ENCODE data around the gene RAP1GAP.

- no peak for TF ChIP-seq CTCF (IDR thresholded peaks at IDR 0.05; ENCODE audit: low read depth, low read length, missing input control)
- no peak for TF ChIP-seq JUND (IDR thresholded peaks at IDR 0.05)
- no peak for TF ChIP-seq SP1 (IDR thresholded peaks at IDR 0.05)
- TF ChIP-seq RAD21 (IDR thresholded peaks at IDR 0.05): no peak
- no peak for TF ChIP-seq FOXA2 (IDR thresholded peaks at IDR 0.05)
- TF ChIP-seq RXRA (IDR thresholded peaks at IDR 0.05): no peak
- TF ChIP-seq YY1 (IDR thresholded peaks at IDR 0.05): no peak
- no peak for TF ChIP-seq TAF1 (conservative IDR thresholded peaks at IDR 0.05)
- no peak for TF ChIP-seq NR2F2 (IDR thresholded peaks at IDR 0.05)
- no peak for TF ChIP-seq ATF3 (IDR thresholded peaks at IDR 0.05)
- no peak for TF ChIP-seq REST (IDR thresholded peaks at IDR 0.05)
- no peak for TF ChIP-seq GABPA (IDR thresholded peaks at IDR 0.05 in 1 of 2, conservative IDR thresholded peaks at IDR 0.05 in 1 of 2)
- TF ChIP-seq MAX (IDR thresholded peaks at IDR 0.05): no peak
- TF ChIP-seq FOXA1 (IDR thresholded peaks at IDR 0.05): no peak
These were observed 35.9 kb downstream of the RAP1GAP start for GRCh38 chr1:21633141-21633755.

Measured in liver (tissue), 3 donors.